Mononuclear cell (primary cell): ENCODE results near the gene PRPF40B. TPM values are rescaled to one million over a fixed set of nuclear protein-coding genes. Genes with fewer than 3 reads are reported as not detected.
A peak's percentile ranks its signal among the peaks of the same experiment; 100 is the strongest.

Experiments used
- H3K27me3 ChIP-seq: 2 replicates; pipeline ENCODE4 v1.6.0; 2011; ENCODE audit warnings: low read length, control low read depth; ENCODE audit not compliant: insufficient read depth
- H3K4me1 ChIP-seq: 2 replicates; pipeline ENCODE4 v1.5.1; 2011; ENCODE audit warnings: mild to moderate bottlenecking, low read length, control low read depth; ENCODE audit not compliant: insufficient read depth
- H3K4me3 ChIP-seq: 2 replicates; pipeline ENCODE4 v1.5.1; 2011; ENCODE audit warnings: mild to moderate bottlenecking, low read length, moderate library complexity
- H3K9me3 ChIP-seq: 2 replicates; pipeline ENCODE4 v1.5.1; 2011; ENCODE audit warnings: low read depth, mild to moderate bottlenecking, control low read depth, low read length
- total RNA-seq: library from RNA; depleted of rRNA; stranded (reverse); fragments of >200 nt; gene quantifications from one replicate; pipeline ENCODE4 v1.2.3, GENCODE V29; 2012

Gene PRPF40B
- 0.84 TPM for total RNA-seq

GRCh38 chr12:49623142-49623904, at the start of gene PRPF40B:
TSS of gene PRPF40B (plus strand) at chr12:49623561. CDS start at chr12:49623591, 30 bp downstream.
- Histone ChIP-seq H3K27me3 (peaks cover 20% of the 10 kb centered on the region), H3K4me3 (peak within 1 kb of the TSS; percentile 55), H3K9me3 (no peaks in the 10 kb centered on the region), H3K4me1 (peaks cover 21% of the 10 kb centered on the region)

GRCh38 chr12:49577589-49578315, 45.6 kb upstream of the PRPF40B start:
- no peaks in the 10 kb centered on the region for H3K9me3 ChIP-seq
- no peaks in the 10 kb centered on the region for H3K27me3 ChIP-seq
- H3K4me1 ChIP-seq: no peaks in the 10 kb centered on the region
- no peak overlapping the region for H3K4me3 ChIP-seq

- H3K4me1 ChIP-seq: no peaks in the 10 kb centered on the region
- no peaks in the 10 kb centered on the region for H3K9me3 ChIP-seq
- no peak overlapping the region for H3K4me3 ChIP-seq
- H3K27me3 ChIP-seq: no peaks in the 10 kb centered on the region
Observed at GRCh38 chr12:49578471-49579112, 44.8 kb upstream of the PRPF40B start.

- H3K4me3 ChIP-seq: no peak overlapping the region
- H3K9me3 ChIP-seq: no peaks in the 10 kb centered on the region
- H3K27me3 ChIP-seq: no peaks in the 10 kb centered on the region
- H3K4me1 ChIP-seq: no peaks in the 10 kb centered on the region
Observed at GRCh38 chr12:49580572-49581535, 42.5 kb upstream of the PRPF40B start.

- Histone ChIP-seq H3K4me3 (no peak overlapping the region), H3K9me3 (no peaks in the 10 kb centered on the region), H3K4me1 (no peaks in the 10 kb centered on the region), H3K27me3 (no peaks in the 10 kb centered on the region)
Observed at GRCh38 chr12:49582201-49582600, 41.2 kb upstream of the PRPF40B start.

GRCh38 chr12:49582850-49583249, 40.5 kb upstream of the PRPF40B start:
- H3K27me3 ChIP-seq: no peaks in the 10 kb centered on the region
- H3K4me1 ChIP-seq: no peaks in the 10 kb centered on the region
- H3K9me3 ChIP-seq: no peaks in the 10 kb centered on the region
- H3K4me3 ChIP-seq: no peak overlapping the region

- no peak overlapping the region for H3K4me3 ChIP-seq
- no peaks in the 10 kb centered on the region for H3K27me3 ChIP-seq
- H3K4me1 ChIP-seq: peaks cover 1% of the 10 kb centered on the region
- H3K9me3 ChIP-seq: no peaks in the 10 kb centered on the region
Observed at GRCh38 chr12:49583366-49584094, 39.8 kb upstream of the PRPF40B start.

GRCh38 chr12:49584591-49584990, 38.8 kb upstream of the PRPF40B start:
- H3K9me3 ChIP-seq: no peaks in the 10 kb centered on the region
- no peaks in the 10 kb centered on the region for H3K27me3 ChIP-seq
- no peak overlapping the region for H3K4me3 ChIP-seq
- H3K4me1 ChIP-seq: peaks cover 6% of the 10 kb centered on the region

GRCh38 chr12:49585477-49586459, 37.6 kb upstream of the PRPF40B start:
- Histone ChIP-seq H3K4me1 (peaks cover 6% of the 10 kb centered on the region), H3K27me3 (no peaks in the 10 kb centered on the region), H3K9me3 (peaks cover under 1% of the 10 kb centered on the region), H3K4me3 (no peak overlapping the region)

- no peaks in the 10 kb centered on the region for H3K27me3 ChIP-seq
- H3K4me1 ChIP-seq: peaks cover 6% of the 10 kb centered on the region
- no peak overlapping the region for H3K4me3 ChIP-seq
- H3K9me3 ChIP-seq: peaks cover 6% of the 10 kb centered on the region
Observed at GRCh38 chr12:49587174-49587908, 36.0 kb upstream of the PRPF40B start.

GRCh38 chr12:49588281-49588680, 35.1 kb upstream of the PRPF40B start:
- peaks cover 6% of the 10 kb centered on the region for H3K9me3 ChIP-seq
- H3K4me3 ChIP-seq: no peak overlapping the region

GRCh38 chr12:49588721-49589516, 34.4 kb upstream of the PRPF40B start:
- H3K4me3 ChIP-seq: no peak overlapping the region
- H3K9me3 ChIP-seq: peaks cover 6% of the 10 kb centered on the region
- H3K4me1 ChIP-seq: peaks cover 6% of the 10 kb centered on the region
- no peaks in the 10 kb centered on the region for H3K27me3 ChIP-seq

More at GRCh38 chr12:49588281-49588680, 35.1 kb upstream of the PRPF40B start:
- Histone ChIP-seq H3K4me1 (peaks cover 6% of the 10 kb centered on the region), H3K27me3 (no peaks in the 10 kb centered on the region)
